Activated CD4-positive, alpha-beta T cell treated with anti-CD3 and anti-CD28 coated beads, Interleukin-2, amount 50 U/mL, for 48 hours (primary cell): ENCODE data around the gene DNAI1.
A peak's percentile ranks its signal among the peaks of the same experiment; 100 is the strongest.
"Not testable (repeated sequence)": the region's sequence is repeated elsewhere in the genome, so short reads cannot be mapped to it uniquely, and the experiment has no call there.

Experiments
- DNase-seq, 2 experiments: peaks; one replicate each; pipeline ENCODE4 v3.0.0-alpha.2; 2020

DNAI1 gene

GRCh38 chr9:34451135-34451534 lies 7.5 kb upstream of the DNAI1 start:
- DNase-seq: no peak

GRCh38 chr9:34451545-34451944 lies 7.1 kb upstream of the DNAI1 start:
- peak; percentile 22 to 41 for DNase-seq

- DNase-seq: no peak
Measured at GRCh38 chr9:34452568-34452967, 6.0 kb upstream of the DNAI1 start.

GRCh38 chr9:34454571-34455065 lies 4.0 kb upstream of the DNAI1 start:
- peak; percentile 16 to 35 for DNase-seq

- DNase-seq: no peak
Measured at GRCh38 chr9:34456151-34456550, 2.5 kb upstream of the DNAI1 start.

- no peak for DNase-seq
Measured at GRCh38 chr9:34456746-34457145, 1.9 kb upstream of the DNAI1 start.

- peak; percentile 20 to 32 for DNase-seq
Measured at GRCh38 chr9:34457266-34458012, 1.2 kb upstream of the DNAI1 start.

GRCh38 chr9:34458959-34459340 lies 345 bp downstream of the DNAI1 start:
- DNase-seq: no peak

- DNase-seq: no peak
Measured at GRCh38 chr9:34459356-34459755, 751 bp downstream of the DNAI1 start.

GRCh38 chr9:34459941-34460340 lies 1.3 kb downstream of the DNAI1 start:
- no peak for DNase-seq

GRCh38 chr9:34463098-34463900 lies 4.7 kb downstream of the DNAI1 start:
- peak; percentile 78 to 85 for DNase-seq

GRCh38 chr9:34463901-34464232 lies 5.3 kb downstream of the DNAI1 start:
- DNase-seq: no peak

- DNase-seq: no peak
Measured at GRCh38 chr9:34464571-34464970, 6.0 kb downstream of the DNAI1 start.

- DNase-seq: no peak
Measured at GRCh38 chr9:34465468-34465867, 6.9 kb downstream of the DNAI1 start.

GRCh38 chr9:34475097-34475496 lies 16.5 kb downstream of the DNAI1 start:
- DNase-seq: no peak

GRCh38 chr9:34477541-34477940 lies 18.9 kb downstream of the DNAI1 start:
- DNase-seq: no peak

GRCh38 chr9:34479431-34479866 lies 20.8 kb downstream of the DNAI1 start:
- no peak for DNase-seq

GRCh38 chr9:34481620-34482019 lies 23.0 kb downstream of the DNAI1 start:
- not testable (repeated sequence) for DNase-seq

GRCh38 chr9:34482746-34483145 lies 24.1 kb downstream of the DNAI1 start:
- DNase-seq: not testable (repeated sequence)

- DNase-seq: no peak
Measured at GRCh38 chr9:34484678-34485077, 26.1 kb downstream of the DNAI1 start.

- DNase-seq: no peak
Measured at GRCh38 chr9:34485822-34486221, 27.2 kb downstream of the DNAI1 start.

- no peak for DNase-seq
Measured at GRCh38 chr9:34486572-34486971, 28.0 kb downstream of the DNAI1 start.

- no peak for DNase-seq
Measured at GRCh38 chr9:34490360-34490759, 31.8 kb downstream of the DNAI1 start.

- DNase-seq: no peak
Measured at GRCh38 chr9:34490760-34491159, 32.2 kb downstream of the DNAI1 start.
